K562 (cell line): ENCODE data around the gene RNF26.

ENCODE experiments used
- ARID4B ChIP-seq: sonication (generic); formaldehyde crosslinking; IDR thresholded peaks from 2 replicates; pipeline ENCODE4 v1.8.0; 2022; ENCODE audit warnings: mild to moderate bottlenecking, missing genetic modification reagents
- CTCF ChIP-seq, 3 experiments: IDR thresholded peaks in 2 of 3; conservative IDR thresholded peaks in 1 of 3; 2 replicates each; pipeline ENCODE4 v1.5.1; 2011 to 2012; ENCODE audit warnings: low read length in 3 of 3, mild to moderate bottlenecking in 3 of 3, control low read depth in 2 of 3, improper control_type of control experiment in 1 of 3, inconsistent platforms in 1 of 3, low read depth in 1 of 3, mixed read lengths in 1 of 3, moderate library complexity in 1 of 3; ENCODE audit not compliant: insufficient read depth in 2 of 3
- E2F3 ChIP-seq: fragments of 250-450 bp; sonication (Bioruptor Pico); IDR thresholded peaks from 2 replicates; pipeline ENCODE4 v1.4.0; 2020; ENCODE audit warnings: mild to moderate bottlenecking
- GABPA ChIP-seq: fragments of 200-800 bp; sonication (Bioruptor generic); conservative IDR thresholded peaks from 2 replicates; pipeline ENCODE4 v1.6.1; 2016; ENCODE audit warnings: low read depth, missing genetic modification characterization, missing compliant biosample characterization
- HDAC6 ChIP-seq: IDR thresholded peaks from 2 replicates; pipeline ENCODE4 v1.6.1; 2012; ENCODE audit warnings: low read depth, mild to moderate bottlenecking, control low read depth, inconsistent platforms, low read length, moderate library complexity
- MAX ChIP-seq: sonication (generic); formaldehyde crosslinking; IDR thresholded peaks from 2 replicates; pipeline ENCODE4 v1.9.0; 2022; ENCODE audit warnings: mild to moderate bottlenecking, missing genetic modification reagents
- NFATC3 ChIP-seq: fragments of 450-650 bp; IDR thresholded peaks from 2 replicates; pipeline ENCODE4 v1.6.1; 2017; ENCODE audit warnings: mild to moderate bottlenecking
- POLR2A ChIP-seq: fragments of 450-650 bp; conservative IDR thresholded peaks from 2 replicates; pipeline ENCODE4 v1.6.1; 2016
- REST ChIP-seq, 2 experiments: fragments of 450-650 bp; formaldehyde crosslinking in 1 of 2; IDR thresholded peaks; 2 replicates each; pipeline versions ENCODE4 v1.4.0 to v1.6.1; 2014 to 2020; ENCODE audit warnings: mild to moderate bottlenecking in 2 of 2, borderline replicate concordance in 1 of 2, low read depth in 1 of 2
- TARDBP ChIP-seq: fragments of 450-650 bp; IDR thresholded peaks from 2 replicates; pipeline ENCODE4 v1.6.1; 2016

- no peak for TF ChIP-seq CTCF (IDR thresholded peaks at IDR 0.05 in 2 of 3, conservative IDR thresholded peaks at IDR 0.05 in 1 of 3; ENCODE audit: insufficient read depth in 2 of 3, low read depth in 1 of 3, low read length in 3 of 3)
- TF ChIP-seq POLR2A: no peak
- no peak for TF ChIP-seq ARID4B (CRISPR knock-in tag)
- TF ChIP-seq E2F3 (CRISPR knock-in tag): no peak
- TF ChIP-seq MAX (CRISPR knock-in tag): no peak
- no peak for TF ChIP-seq TARDBP
- TF ChIP-seq GABPA (tag): no peak
- no peak for TF ChIP-seq NFATC3
- no peak for TF ChIP-seq HDAC6
- no peak for TF ChIP-seq REST (IDR thresholded peaks at IDR 0.05; ENCODE audit: borderline replicate concordance)
- no peak for TF ChIP-seq REST (CRISPR knock-in tag; IDR thresholded peaks at IDR 0.05; ENCODE audit: low read depth)
These were observed 2.1 kb upstream of the RNF26 start for GRCh38 chr11:119332111-119332765.
